DND-41 (cell line): ENCODE results near the gene MSL3B.

Experiments used
- CTCF ChIP-seq: IDR thresholded peaks from 2 replicates; pipeline ENCODE4 v1.5.1; 2012; ENCODE audit warnings: borderline replicate concordance, low read length, moderate library complexity, mild to moderate bottlenecking; ENCODE audit not compliant: poor library complexity, severe bottlenecking; ENCODE audit errors: extremely low read depth
- EZH2 ChIP-seq: IDR thresholded peaks from 3 replicates; pipeline ENCODE4 v1.6.1; 2012; ENCODE audit warnings: borderline replicate concordance, low read depth, mild to moderate bottlenecking, moderate library complexity, low read length, inconsistent platforms; ENCODE audit not compliant: severe bottlenecking

DNA sequence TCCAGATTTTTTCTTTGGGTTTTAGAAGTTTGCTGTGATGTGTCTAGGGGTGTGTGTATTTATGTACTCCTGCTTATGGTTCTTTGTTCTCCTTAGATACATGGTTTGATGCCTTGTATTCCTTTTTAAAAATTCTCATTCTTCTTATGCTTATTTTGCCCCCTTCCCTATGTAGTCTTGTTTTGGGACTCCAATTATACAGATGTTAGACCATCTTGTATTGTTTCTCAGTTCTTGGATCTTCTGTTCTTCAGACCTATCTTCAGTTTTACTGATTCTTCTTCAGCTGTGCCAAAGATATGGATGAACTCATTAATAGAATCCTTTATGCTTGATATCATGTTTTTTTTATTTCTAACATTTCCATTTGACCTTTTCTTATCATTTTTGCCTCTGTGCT lies 14.2 kb upstream of the MSL3B start:
- TF ChIP-seq CTCF: no peak
- no peak for TF ChIP-seq EZH2
